Nephron progenitor cell (in vitro differentiated cells): ENCODE results near the gene CARMIL1.

Experiments
- DNase-seq: peaks from one replicate; pipeline ENCODE4 v3.0.0; 2021
- H3K27ac Mint-ChIP-seq: 2 replicates; pipeline ENCODE4 v1.8.0; 2021; ENCODE audit warnings: mild to moderate bottlenecking, moderate library complexity, mixed read lengths
- H3K27me3 Mint-ChIP-seq: 2 replicates; pipeline ENCODE4 v1.8.0; 2021; ENCODE audit warnings: mild to moderate bottlenecking, low read depth, mixed read lengths; ENCODE audit not compliant: poor library complexity
- H3K36me3 Mint-ChIP-seq: 2 replicates; pipeline ENCODE4 v1.8.0; 2021; ENCODE audit warnings: low read depth, mixed read lengths
- H3K4me1 Mint-ChIP-seq: 2 replicates; pipeline ENCODE4 v1.8.0; 2021; ENCODE audit warnings: mixed read lengths
- H3K4me3 Mint-ChIP-seq: 2 replicates; pipeline ENCODE4 v1.8.0; 2021; ENCODE audit warnings: mild to moderate bottlenecking, moderate library complexity, mixed read lengths
- H3K9me3 Mint-ChIP-seq: 2 replicates; pipeline ENCODE4 v1.8.0; 2021; ENCODE audit warnings: mild to moderate bottlenecking, moderate library complexity, mixed read lengths
- CTCF ChIP-seq: fragments of 200-600 bp; sonication (generic); IDR thresholded peaks from 2 replicates; pipeline ENCODE4 v1.5.0; 2021; ENCODE audit warnings: antibody characterized with exemption

The CARMIL1 gene

GRCh38 chr6:25303254-25303653 is 24.1 kb downstream of the CARMIL1 start:
- no peaks in the 10 kb centered on the region for H3K36me3 Mint-ChIP-seq
- DNase-seq = no peak
- no peak overlapping the region for H3K27ac Mint-ChIP-seq
- peaks cover 10% of the 10 kb centered on the region for H3K4me1 Mint-ChIP-seq
- H3K27me3 Mint-ChIP-seq = peaks cover 3% of the 10 kb centered on the region
- peaks cover 8% of the 10 kb centered on the region for H3K9me3 Mint-ChIP-seq
- TF ChIP-seq CTCF = no peak
- no peak overlapping the region for H3K4me3 Mint-ChIP-seq

- TF ChIP-seq CTCF = no peak
- DNase-seq = no peak
- Mint-ChIP-seq H3K36me3 (no peaks in the 10 kb centered on the region), H3K27ac (no peak overlapping the region), H3K4me3 (no peak overlapping the region), H3K9me3 (peaks cover 8% of the 10 kb centered on the region), H3K27me3 (no peaks in the 10 kb centered on the region), H3K4me1 (peaks cover 19% of the 10 kb centered on the region)
These were observed 27.2 kb downstream of the CARMIL1 start for GRCh38 chr6:25306379-25306778.

GRCh38 chr6:25307805-25308494 is 28.8 kb downstream of the CARMIL1 start:
- no peaks in the 10 kb centered on the region for H3K27me3 Mint-ChIP-seq
- peaks cover 24% of the 10 kb centered on the region for H3K4me1 Mint-ChIP-seq
- no peak overlapping the region for H3K4me3 Mint-ChIP-seq
- no peak for TF ChIP-seq CTCF
- no peaks in the 10 kb centered on the region for H3K36me3 Mint-ChIP-seq
- peaks cover 8% of the 10 kb centered on the region for H3K9me3 Mint-ChIP-seq
- no peak for DNase-seq
- H3K27ac Mint-ChIP-seq = no peak overlapping the region

GRCh38 chr6:25309886-25310285 is 30.7 kb downstream of the CARMIL1 start:
- no peaks in the 10 kb centered on the region for H3K27me3 Mint-ChIP-seq
- no peaks in the 10 kb centered on the region for H3K36me3 Mint-ChIP-seq
- no peak overlapping the region for H3K4me3 Mint-ChIP-seq
- peaks cover 27% of the 10 kb centered on the region for H3K4me1 Mint-ChIP-seq
- H3K27ac Mint-ChIP-seq = no peak overlapping the region
- no peak for DNase-seq
- no peaks in the 10 kb centered on the region for H3K9me3 Mint-ChIP-seq
- TF ChIP-seq CTCF = no peak

GRCh38 chr6:25311331-25311840 is 32.2 kb downstream of the CARMIL1 start:
- no peak for DNase-seq
- H3K36me3 Mint-ChIP-seq = no peaks in the 10 kb centered on the region
- no peak overlapping the region for H3K4me3 Mint-ChIP-seq
- no peak for TF ChIP-seq CTCF
- H3K4me1 Mint-ChIP-seq = peaks cover 33% of the 10 kb centered on the region
- H3K27me3 Mint-ChIP-seq = no peaks in the 10 kb centered on the region
- no peaks in the 10 kb centered on the region for H3K9me3 Mint-ChIP-seq
- no peak overlapping the region for H3K27ac Mint-ChIP-seq

GRCh38 chr6:25312034-25312620 is 33.0 kb downstream of the CARMIL1 start:
- no peak for TF ChIP-seq CTCF
- H3K27ac Mint-ChIP-seq = no peak overlapping the region
- no peaks in the 10 kb centered on the region for H3K36me3 Mint-ChIP-seq
- H3K4me1 Mint-ChIP-seq = peaks cover 33% of the 10 kb centered on the region
- no peak overlapping the region for H3K4me3 Mint-ChIP-seq
- DNase-seq = no peak
- no peaks in the 10 kb centered on the region for H3K9me3 Mint-ChIP-seq
- H3K27me3 Mint-ChIP-seq = no peaks in the 10 kb centered on the region
